ENCODE data around the gene PSTK. TPM values are rescaled to one million over a fixed set of nuclear protein-coding genes. Genes with fewer than 3 reads are reported as not detected.

Gene PSTK
- total and polyA plus RNA-seq, 2 experiments from 2014 or later = 7.4 to 7.6 TPM

- no peak for DNase-seq (ENCODE audit: low spot score)
- H3K36me3 ChIP-seq (replicated peaks; ENCODE audit: insufficient read depth, low read depth) = no peaks in the 10 kb centered on the region
- H2AFZ ChIP-seq = no peak overlapping the region
- H3K27ac ChIP-seq = no peak overlapping the region
- TF ChIP-seq EZH2 (IDR thresholded peaks at IDR 0.05; ENCODE audit: borderline replicate concordance) = no peak
- TF ChIP-seq CTCF (IDR thresholded peaks at IDR 0.05; ENCODE audit: poor library complexity) = no peak
- no peak for TF ChIP-seq EZH2phosphoT487 (IDR thresholded peaks at IDR 0.05; ENCODE audit: low read depth, severe bottlenecking, unreplicated experiment)
- no peaks in the 10 kb centered on the region for H3K27me3 ChIP-seq
- no peak overlapping the region for H3K4me3 ChIP-seq
- no peaks in the 10 kb centered on the region for H3K9me3 ChIP-seq (ENCODE audit: low read depth)
- H3K79me2 ChIP-seq = peaks cover 44% of the 10 kb centered on the region
- peaks cover 8% of the 10 kb centered on the region for H4K20me1 ChIP-seq (ENCODE audit: insufficient read depth, poor library complexity, severe bottlenecking)
- WGBS (ENCODE audit: low lambda C conversion rate, missing lambda C conversion rate) = 96% methylated on average over 3 of the region's 3 CpGs
- no peaks in the 10 kb centered on the region for H3K9me2 ChIP-seq (replicated peaks; ENCODE audit: insufficient read depth)
- peaks cover 14% of the 10 kb centered on the region for H3K4me1 ChIP-seq (ENCODE audit: insufficient read depth)
- H3K4me2 ChIP-seq = no peak overlapping the region
These were observed 31.8 kb downstream of the PSTK start for GRCh38 chr10:123011987-123012386.

GRCh38 chr10:123013456-123014419 lies 33.5 kb downstream of the PSTK start:
- Histone ChIP-seq H3K4me2 (no peak overlapping the region), H3K9me2 (replicated peaks; ENCODE audit: insufficient read depth) (no peaks in the 10 kb centered on the region), H2AFZ (no peak overlapping the region), H3K27ac (no peak overlapping the region), H3K36me3 (replicated peaks; ENCODE audit: insufficient read depth, low read depth) (no peaks in the 10 kb centered on the region), H3K9me3 (ENCODE audit: low read depth) (no peaks in the 10 kb centered on the region), H3K27me3 (no peaks in the 10 kb centered on the region), H3K4me1 (ENCODE audit: insufficient read depth) (peaks cover 9% of the 10 kb centered on the region), H3K79me2 (peaks cover 39% of the 10 kb centered on the region), H3K4me3 (no peak overlapping the region), H4K20me1 (ENCODE audit: insufficient read depth, poor library complexity, severe bottlenecking) (no peaks in the 10 kb centered on the region)
- WGBS (ENCODE audit: low lambda C conversion rate, missing lambda C conversion rate) = 94% methylated on average over 33 of the region's 43 CpGs
- DNase-seq (ENCODE audit: low spot score) = no peak
- TF ChIP-seq EZH2phosphoT487 (IDR thresholded peaks at IDR 0.05; ENCODE audit: low read depth, severe bottlenecking, unreplicated experiment) = no peak
- no peak for TF ChIP-seq EZH2 (IDR thresholded peaks at IDR 0.05; ENCODE audit: borderline replicate concordance)
- no peak for TF ChIP-seq CTCF (IDR thresholded peaks at IDR 0.05; ENCODE audit: poor library complexity)

- H3K79me2 ChIP-seq = peaks cover 43% of the 10 kb centered on the region
- H3K9me3 ChIP-seq (ENCODE audit: low read depth) = no peaks in the 10 kb centered on the region
- no peak for DNase-seq (ENCODE audit: low spot score)
- no peak overlapping the region for H3K4me2 ChIP-seq
- no peaks in the 10 kb centered on the region for H3K27me3 ChIP-seq
- no peak overlapping the region for H3K27ac ChIP-seq
- H3K4me3 ChIP-seq = no peak overlapping the region
- peaks cover 9% of the 10 kb centered on the region for H3K4me1 ChIP-seq (ENCODE audit: insufficient read depth)
- no peaks in the 10 kb centered on the region for H3K36me3 ChIP-seq (replicated peaks; ENCODE audit: insufficient read depth, low read depth)
- TF ChIP-seq CTCF (IDR thresholded peaks at IDR 0.05; ENCODE audit: poor library complexity) (no peak), EZH2 (IDR thresholded peaks at IDR 0.05; ENCODE audit: borderline replicate concordance) (no peak), EZH2phosphoT487 (IDR thresholded peaks at IDR 0.05; ENCODE audit: low read depth, severe bottlenecking, unreplicated experiment) (no peak)
- H4K20me1 ChIP-seq (ENCODE audit: insufficient read depth, poor library complexity, severe bottlenecking) = no peaks in the 10 kb centered on the region
- no peak overlapping the region for H2AFZ ChIP-seq
- 97% methylated on average over 2 of the region's 2 CpGs for WGBS (ENCODE audit: low lambda C conversion rate, missing lambda C conversion rate)
- H3K9me2 ChIP-seq (replicated peaks; ENCODE audit: insufficient read depth) = no peaks in the 10 kb centered on the region
These were observed 34.6 kb downstream of the PSTK start for GRCh38 chr10:123014772-123015171.
